NCI-H748 (cell line): ENCODE measurements around the gene ZCCHC14.
"Not testable (repeated sequence)": the region's sequence is repeated elsewhere in the genome, so short reads cannot be mapped to it uniquely, and the experiment has no call there.

Experiments used
- DNase-seq: peaks from one replicate; lab custom pipeline; 2025; ENCODE audit not compliant: unreplicated experiment; lab: John Stamatoyannopoulos, UW

ZCCHC14 gene

DNA sequence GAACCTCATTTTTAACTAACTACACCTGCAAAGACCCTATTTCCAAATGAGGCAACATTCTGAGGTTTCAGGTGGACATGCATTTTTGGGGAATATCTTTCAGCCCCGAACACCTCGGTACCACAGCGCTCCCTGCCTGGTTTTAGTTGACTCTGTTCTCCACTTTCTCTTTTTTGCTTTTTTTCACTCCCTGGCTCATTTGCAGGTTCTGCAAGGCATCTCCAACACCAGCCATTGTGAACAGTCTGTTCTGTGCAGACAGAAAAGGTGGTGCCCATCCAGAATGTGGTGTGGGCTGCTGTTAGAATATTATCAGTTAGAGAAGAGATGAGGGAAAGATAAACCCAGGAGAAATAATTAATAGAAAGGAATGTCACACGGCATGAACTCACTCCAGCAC, 32.5 kb upstream of the ZCCHC14 start:
- no peak for DNase-seq

GRCh38 chr16:87524407-87524806, 31.6 kb upstream of the ZCCHC14 start:
- no peak for DNase-seq

- not testable (repeated sequence) for DNase-seq
Observed at GRCh38 chr16:87523605-87524004, 30.8 kb upstream of the ZCCHC14 start.

GRCh38 chr16:87521764-87522163, 28.9 kb upstream of the ZCCHC14 start:
- not testable (repeated sequence) for DNase-seq

DNA sequence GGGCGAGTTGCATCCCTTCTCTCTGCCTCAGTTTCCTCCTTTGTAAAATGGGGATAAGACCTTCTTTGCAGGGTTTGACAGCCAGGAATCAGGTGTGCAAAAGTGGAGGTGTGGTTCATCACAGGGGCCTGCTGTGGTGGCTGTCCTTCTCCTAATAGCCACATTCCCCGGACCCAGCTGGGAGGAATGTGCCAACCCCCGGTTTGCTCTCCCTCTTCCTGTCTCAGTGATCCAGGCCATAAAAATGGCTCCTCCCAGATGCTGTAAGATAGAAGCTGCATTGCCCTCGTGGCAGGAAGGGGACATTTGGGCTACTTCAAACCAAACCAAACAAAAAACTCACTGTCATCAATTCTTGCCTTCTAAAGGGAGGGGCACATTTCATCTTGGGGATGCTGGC, 26.3 kb upstream of the ZCCHC14 start:
- DNase-seq, result not testable (repeated sequence)

GRCh38 chr16:87518430-87519051, 25.7 kb upstream of the ZCCHC14 start:
- DNase-seq, result not testable (repeated sequence)

GRCh38 chr16:87517610-87518429, 25.0 kb upstream of the ZCCHC14 start:
- DNase-seq, result not testable (repeated sequence)

- no peak for DNase-seq
Observed at GRCh38 chr16:87516361-87516760, 23.5 kb upstream of the ZCCHC14 start.

DNA sequence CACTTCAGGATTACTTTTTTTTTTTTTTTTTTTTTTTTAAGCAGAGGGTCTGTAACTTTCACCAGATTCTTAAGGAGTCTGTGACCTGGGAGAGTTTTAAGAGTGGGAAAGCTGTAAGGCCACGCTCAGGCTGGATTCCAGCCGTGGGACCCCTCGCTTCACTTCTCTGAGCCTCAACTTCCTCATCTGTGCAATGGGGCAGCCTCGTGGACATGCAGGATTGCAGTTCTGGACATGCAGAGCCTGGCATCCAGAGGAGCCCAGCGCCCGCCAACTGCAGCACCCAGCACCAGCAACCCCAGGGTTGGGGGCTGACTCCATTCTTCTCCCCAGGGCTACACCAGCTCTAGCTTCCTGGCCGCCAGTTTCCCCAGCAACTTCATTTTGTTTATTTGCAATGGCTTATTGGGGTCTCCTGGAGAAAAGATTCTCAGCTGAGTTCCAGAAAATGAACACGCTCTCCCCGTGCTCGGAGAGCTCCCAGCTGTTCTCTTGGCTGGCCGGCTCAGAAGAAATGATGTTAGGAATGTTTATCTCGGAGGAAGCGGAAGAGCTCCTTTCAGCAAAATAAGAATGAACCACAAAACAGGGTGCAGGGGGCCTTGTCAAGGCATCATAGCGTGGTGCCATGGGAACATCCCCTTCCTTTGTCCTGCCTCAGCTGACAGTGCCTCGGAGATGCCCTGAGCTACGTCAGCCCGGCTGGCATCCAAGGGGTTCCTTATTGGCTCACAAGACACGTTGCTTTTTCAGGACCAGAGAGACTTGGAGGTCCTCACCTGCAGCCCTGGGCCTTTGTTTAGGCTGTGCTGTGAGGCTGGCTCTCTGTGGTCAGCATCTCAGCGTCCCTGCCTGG, 22.9 kb upstream of the ZCCHC14 start:
- no peak for DNase-seq

GRCh38 chr16:87509778-87510177, 17.0 kb upstream of the ZCCHC14 start:
- DNase-seq, result not testable (repeated sequence)

DNA sequence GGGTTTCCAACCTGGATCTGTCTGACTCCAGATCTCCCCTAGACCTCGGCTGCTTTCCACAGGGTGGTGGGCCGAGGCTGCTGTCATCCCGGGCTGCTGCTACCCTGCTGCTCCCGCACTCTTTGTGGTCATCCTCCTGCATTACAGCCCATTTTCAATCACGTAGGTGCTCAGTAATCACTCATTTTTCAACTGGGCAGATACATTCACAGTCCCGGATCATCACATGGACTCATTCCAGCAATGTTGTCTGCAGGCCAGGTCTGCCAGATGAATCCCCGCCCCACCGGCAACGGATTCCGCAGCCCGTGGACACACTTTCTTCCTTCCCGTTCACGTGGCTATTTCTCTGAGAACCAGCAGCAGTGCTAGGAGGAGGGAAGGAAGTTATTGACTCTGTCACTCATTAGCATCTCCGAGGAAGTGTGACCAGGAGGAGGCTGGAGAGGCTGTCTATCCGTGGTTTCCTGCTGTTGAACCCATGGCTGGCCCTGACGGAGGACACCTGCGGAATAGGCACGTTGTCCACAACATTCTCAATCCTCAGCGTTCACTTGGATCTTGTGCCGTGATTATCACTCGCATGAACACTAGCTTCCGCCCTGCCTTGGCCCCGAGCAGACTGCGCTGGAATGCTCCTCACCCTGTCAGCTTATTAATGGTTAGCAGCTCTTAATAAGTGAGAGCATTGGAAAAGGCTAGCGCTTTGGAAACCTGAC, 14.7 kb upstream of the ZCCHC14 start:
- DNase-seq, result no peak

DNA sequence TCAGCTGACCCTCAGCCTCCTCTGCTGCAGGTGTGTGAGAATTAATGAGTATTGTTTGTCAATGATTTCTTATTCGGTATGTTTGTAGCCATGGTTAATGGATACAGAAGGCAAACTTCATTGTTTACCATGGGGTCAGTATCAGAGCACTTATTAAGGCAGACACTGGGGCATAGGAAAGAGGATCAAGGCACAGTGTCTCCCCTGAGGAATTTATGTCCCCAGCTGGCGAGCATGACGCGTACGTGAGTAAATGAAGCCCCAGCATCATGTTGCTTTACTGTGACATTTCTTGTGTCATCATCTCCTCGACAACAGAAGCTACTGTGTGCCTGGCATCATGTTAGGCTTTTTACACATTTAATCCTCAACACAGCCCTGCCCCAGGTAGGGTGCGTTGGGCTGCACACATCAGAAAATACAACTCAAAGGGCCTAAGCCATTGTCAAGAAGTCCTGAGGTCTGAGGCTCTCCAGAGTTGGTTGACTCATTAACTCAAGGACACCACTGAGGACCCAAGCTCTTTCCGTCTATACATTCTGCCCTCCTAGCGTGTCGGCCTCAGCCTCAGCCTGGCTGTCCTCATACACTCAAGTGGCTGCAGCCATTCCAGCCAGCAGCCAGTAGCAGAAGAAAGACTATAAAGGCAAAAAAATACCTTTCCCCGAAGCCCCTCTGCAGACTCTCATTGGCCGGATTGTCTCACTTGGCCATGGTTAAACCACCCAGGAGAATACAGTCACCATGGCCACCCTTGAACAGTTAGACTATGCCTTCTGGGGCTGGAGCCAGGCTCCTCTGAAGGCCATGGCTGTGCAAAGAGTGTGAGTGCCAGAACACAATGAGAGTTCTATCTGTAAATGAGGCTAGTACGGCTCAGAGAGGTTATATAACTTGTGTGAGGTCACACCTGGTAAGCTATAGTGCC, 13.9 kb upstream of the ZCCHC14 start:
- no peak for DNase-seq

GRCh38 chr16:87505834-87506233, 13.0 kb upstream of the ZCCHC14 start:
- DNase-seq, result no peak

DNA sequence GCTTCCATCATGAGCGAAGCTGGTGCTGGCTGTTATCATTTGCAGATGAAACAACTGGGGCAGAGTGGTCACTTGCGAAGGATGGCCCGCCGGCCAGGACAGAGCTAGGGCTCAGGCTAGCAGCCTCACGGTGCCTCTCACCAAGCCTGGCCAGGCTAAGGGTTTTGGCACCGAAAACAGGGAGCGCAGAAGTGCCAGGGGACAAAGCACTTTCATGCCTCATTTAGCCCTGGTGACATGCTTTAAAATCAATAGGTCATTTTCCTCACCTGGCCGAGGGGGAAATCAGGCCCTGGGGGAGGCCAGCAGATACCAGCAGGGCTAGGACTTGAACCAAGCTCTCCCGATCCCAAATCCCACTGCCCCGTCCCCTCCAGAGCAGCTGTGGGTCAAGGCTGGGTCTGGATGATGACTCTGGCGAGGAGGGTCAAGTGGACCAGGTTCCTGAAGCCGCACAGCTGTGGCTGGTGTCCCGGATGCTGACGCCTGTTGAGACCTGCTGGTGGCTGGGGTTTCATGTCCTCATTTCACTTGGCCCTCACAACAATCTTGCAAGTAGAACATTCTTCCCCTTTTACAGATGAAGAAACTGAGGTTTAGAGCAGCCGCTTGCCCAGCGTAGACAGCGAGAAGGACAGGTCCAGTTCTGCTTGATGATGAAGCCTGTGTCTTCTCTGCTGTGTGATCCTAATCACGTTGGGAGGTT, 10.6 kb upstream of the ZCCHC14 start:
- not testable (repeated sequence) for DNase-seq

- DNase-seq, result no peak
Observed at GRCh38 chr16:87502308-87502969, 9.6 kb upstream of the ZCCHC14 start.

- no peak for DNase-seq
Observed at GRCh38 chr16:87501117-87501516, 8.3 kb upstream of the ZCCHC14 start.

DNA sequence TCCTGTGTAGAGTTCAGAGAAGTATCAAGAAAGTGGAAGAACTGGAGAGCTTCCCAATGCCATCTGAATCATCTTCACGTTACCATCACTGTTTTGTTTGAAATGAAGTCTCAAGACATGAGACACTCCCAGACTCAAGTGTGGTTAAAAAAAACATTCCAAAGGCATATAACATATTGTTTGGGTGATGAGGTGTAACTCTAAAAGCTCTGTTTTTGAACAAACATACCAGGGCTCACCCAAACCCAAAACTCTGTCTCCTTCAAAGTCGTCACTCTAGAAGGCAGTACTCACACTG, 6.3 kb upstream of the ZCCHC14 start:
- DNase-seq, result no peak

DNA sequence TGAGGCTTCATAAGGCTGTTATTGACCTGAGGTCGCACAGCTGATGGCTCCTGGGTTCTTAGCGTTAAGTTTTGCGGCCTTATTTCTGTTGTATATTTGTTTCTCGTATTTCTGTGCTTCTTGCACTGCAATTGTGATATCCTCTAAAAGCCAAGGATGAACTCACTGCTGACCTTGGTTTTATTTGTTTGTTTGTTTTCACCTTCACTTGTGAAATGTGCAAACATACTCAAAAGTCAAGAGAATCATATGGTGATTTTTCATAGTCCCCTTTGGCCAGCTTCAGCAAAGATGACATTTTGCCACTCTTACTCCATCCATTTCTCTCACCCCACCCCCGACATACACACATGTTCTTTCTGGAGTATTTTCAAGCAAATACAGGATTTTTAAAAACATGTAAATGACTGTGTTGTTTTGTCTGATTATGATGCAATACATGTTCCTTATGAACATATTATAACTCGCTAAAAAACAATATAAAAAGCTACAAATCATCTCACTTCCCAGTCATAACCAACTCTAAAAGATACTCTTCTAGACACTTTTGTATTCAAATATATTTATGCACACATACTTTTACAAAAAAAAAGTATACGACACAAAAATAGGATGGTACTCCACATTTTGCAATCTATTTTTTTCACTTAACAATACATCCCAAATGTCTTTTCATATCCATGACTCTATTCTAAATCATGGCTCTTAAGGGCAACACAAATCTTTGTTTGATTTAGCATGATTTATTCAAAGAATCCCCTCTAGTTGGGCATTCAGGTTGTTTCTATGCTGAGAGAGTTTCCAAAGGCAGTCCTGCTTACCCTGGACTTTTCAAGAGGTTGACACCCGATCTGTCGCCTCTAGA, 5.7 kb upstream of the ZCCHC14 start:
- no peak for DNase-seq
